ENCODE results near the gene GSE1.

DNA sequence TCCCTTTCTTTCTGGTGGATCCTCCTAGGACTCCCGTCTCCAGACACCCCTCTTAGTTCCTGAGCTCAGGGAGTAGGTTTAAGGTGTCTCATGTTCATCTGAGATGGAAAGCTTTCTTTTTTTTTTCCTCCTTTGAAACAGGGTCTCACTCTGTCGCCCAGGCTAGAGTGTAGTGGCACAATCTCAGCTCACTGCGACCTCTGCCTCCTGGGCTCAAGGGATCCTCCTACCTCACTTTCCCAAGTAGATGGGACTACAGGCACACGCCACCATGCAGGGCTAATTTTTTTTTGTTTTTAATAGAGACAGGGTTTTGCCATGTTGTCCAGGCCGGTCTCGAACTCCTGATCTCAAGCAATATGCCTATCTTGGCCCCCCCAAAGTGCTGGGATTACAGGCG is 3.6 kb upstream of the GSE1 start:
- TF ChIP-seq ZNF184 (tag by site-specific recombination; IDR thresholded peaks at IDR 0.05) (no peak), RBAK (tag by site-specific recombination; IDR thresholded peaks at IDR 0.05) (no peak), ZNF549 (tag by site-specific recombination; IDR thresholded peaks at IDR 0.05) (no peak), ZBTB8A (tag by site-specific recombination; IDR thresholded peaks at IDR 0.05) (no peak)
- TF ChIP-seq, protein P1, sequence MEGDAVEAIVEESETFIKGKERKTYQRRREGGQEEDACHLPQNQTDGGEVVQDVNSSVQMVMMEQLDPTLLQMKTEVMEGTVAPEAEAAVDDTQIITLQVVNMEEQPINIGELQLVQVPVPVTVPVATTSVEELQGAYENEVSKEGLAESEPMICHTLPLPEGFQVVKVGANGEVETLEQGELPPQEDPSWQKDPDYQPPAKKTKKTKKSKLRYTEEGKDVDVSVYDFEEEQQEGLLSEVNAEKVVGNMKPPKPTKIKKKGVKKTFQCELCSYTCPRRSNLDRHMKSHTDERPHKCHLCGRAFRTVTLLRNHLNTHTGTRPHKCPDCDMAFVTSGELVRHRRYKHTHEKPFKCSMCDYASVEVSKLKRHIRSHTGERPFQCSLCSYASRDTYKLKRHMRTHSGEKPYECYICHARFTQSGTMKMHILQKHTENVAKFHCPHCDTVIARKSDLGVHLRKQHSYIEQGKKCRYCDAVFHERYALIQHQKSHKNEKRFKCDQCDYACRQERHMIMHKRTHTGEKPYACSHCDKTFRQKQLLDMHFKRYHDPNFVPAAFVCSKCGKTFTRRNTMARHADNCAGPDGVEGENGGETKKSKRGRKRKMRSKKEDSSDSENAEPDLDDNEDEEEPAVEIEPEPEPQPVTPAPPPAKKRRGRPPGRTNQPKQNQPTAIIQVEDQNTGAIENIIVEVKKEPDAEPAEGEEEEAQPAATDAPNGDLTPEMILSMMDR (tag by site-specific recombination; IDR thresholded peaks at IDR 0.05): no peak
